ENCODE data around the gene SRBD1. TPM values are rescaled to one million over a fixed set of nuclear protein-coding genes. Genes with fewer than 3 reads are reported as not detected.

Gene SRBD1
- total and polyA plus RNA-seq, 12 donors, result 2.5 to 13.5 (median 10.0) TPM

DNA sequence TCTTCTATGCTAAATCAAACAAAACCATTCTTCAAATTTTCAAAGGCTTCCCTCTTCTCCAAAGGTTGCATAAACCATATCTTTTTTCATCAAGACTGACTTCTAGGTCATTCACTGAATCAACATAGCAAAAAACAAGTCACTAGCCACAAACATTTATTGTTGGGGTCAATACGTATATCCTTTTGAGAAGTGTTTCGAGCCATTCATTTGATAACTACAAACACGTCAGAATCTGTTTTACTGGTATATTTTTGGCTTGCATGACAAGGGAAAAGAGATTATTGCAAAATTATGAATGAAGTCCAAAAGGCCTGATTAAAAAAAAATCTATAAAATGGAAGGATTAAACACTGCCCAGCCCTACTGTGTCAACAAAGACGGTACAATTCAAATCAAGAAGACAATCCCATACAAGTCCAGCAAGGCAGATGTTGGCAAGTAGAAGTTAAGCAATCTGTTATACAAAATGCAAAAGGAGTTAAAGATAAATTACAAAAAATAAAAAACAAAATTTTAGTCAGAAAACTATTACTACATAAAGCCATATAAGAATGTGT is 222.4 kb downstream of the SRBD1 start:
- no peak for DNase-seq
- intact Hi-C loops (cut with DNase I), result no loop called here
- no peaks in the 10 kb centered on the region for H3K27me3 ChIP-seq
- H3K9me3 ChIP-seq, result no peaks in the 10 kb centered on the region
- no peak overlapping the region for H3K27ac ChIP-seq
- H3K4me1 ChIP-seq, result peaks cover 0 to 8% (median 0%) of the 10 kb centered on the region in 9 donors
- WGBS, 2 donors, result 95 to 96% methylated on average over 4 of the region's 4 CpGs
- H3K4me3 ChIP-seq, result no peak overlapping the region
- no peak for TF ChIP-seq CTCF (IDR thresholded peaks at IDR 0.05)
- peaks cover 0 to 53% (median 8%) of the 10 kb centered on the region in 9 donors for H3K36me3 ChIP-seq
- ATAC-seq, result no peak

DNA sequence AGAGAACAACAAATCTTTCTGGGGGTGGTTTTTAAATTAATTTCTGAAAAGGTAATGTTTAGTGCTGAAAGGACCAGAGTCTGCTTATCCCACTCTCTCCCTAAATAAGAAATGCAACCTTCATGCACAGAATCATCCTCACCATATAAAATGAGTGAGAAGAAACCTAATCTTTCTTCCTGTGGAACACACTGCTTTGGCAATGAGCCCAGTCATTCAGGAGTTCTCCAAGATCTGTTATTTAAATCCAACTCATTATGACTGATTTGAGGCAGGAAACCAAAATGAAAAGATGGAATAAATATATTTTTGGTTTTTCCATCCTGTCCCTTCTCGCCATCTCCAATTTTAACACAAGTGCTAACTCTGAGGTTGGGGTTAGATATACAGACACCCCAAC is 228.3 kb downstream of the SRBD1 start:
- Histone ChIP-seq H3K4me1 (peaks cover 0 to 7% (median 0%) of the 10 kb centered on the region in 9 donors), H3K4me3 (no peak overlapping the region), H3K27ac (no peak overlapping the region), H3K9me3 (peaks cover 0 to 1% (median 0%) of the 10 kb centered on the region in 11 donors), H3K27me3 (no peaks in the 10 kb centered on the region), H3K36me3 (peaks cover 0 to 9% (median 4%) of the 10 kb centered on the region in 9 donors)
- no peak for DNase-seq
- intact Hi-C loops (cut with DNase I), result no loop called here
- TF ChIP-seq CTCF (IDR thresholded peaks at IDR 0.05), result no peak
- ATAC-seq, result no peak
- 51 to 62% methylated on average over 1 of the region's 1 CpG for WGBS, 2 donors

DNA sequence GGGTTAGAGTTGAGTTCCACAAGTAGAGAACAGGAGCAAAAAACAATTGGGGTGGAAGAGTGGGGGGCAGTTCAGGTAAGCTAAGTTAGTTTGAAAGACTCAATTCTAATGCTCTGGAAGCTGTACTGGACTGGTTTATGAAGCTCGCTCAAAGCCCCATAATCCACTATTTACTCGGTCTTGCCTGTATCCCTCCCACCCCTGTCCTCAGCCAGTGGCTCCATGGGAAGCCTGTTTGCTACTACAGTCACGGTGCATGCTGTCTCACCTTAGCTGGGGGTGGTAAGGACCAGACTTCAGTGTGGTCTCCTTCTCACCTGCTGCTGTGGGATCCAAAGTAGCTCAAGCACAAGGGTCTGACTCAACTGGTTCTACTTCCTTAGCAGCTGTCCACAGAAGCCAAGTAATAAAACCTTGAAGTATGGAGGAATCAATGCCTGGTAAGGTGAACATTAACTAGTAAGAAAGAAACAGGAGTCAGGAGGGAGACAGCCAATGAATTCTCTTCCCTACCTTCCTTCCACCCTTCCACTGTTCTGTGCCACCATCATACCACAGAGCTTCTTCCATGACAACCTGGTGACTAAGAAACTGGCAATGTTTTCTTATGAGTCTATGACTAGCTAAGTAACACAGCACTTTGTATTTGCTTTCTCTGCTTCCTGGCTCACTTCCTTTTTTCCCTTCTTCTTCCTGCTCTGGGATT is 230.8 kb downstream of the SRBD1 start:
- no peak for TF ChIP-seq CTCF (IDR thresholded peaks at IDR 0.05)
- DNase-seq (no peak), ATAC-seq (no peak)
- Histone ChIP-seq H3K27me3 (no peaks in the 10 kb centered on the region), H3K4me3 (no peak overlapping the region), H3K9me3 (peaks cover 0 to 17% (median 0%) of the 10 kb centered on the region in 11 donors), H3K27ac (no peak overlapping the region), H3K36me3 (no peaks in the 10 kb centered on the region), H3K4me1 (peaks cover 0 to 7% (median 0%) of the 10 kb centered on the region in 9 donors)
- WGBS, 2 donors, result 96 to 99% methylated on average over 3 of the region's 3 CpGs
- intact Hi-C loops (cut with DNase I), result no loop called here

GRCh38 chr2:45379399-45380087 is 231.5 kb downstream of the SRBD1 start:
- Histone ChIP-seq H3K4me1 (peaks cover 0 to 7% (median 0%) of the 10 kb centered on the region in 9 donors), H3K9me3 (peaks cover 0 to 17% (median 0%) of the 10 kb centered on the region in 11 donors), H3K36me3 (no peaks in the 10 kb centered on the region), H3K4me3 (no peak overlapping the region), H3K27ac (no peak overlapping the region), H3K27me3 (no peaks in the 10 kb centered on the region)
- TF ChIP-seq CTCF (IDR thresholded peaks at IDR 0.05), result no peak
- peak in 3 of 8 donors; percentile 46 to 69 (median 47) for ATAC-seq
- intact Hi-C loops (cut with DNase I), result no loop called here
- peak in 1 of 2 donors; percentile 6 for DNase-seq
- 77 to 79% methylated on average over 3 of the region's 3 CpGs for WGBS, 2 donors

All from heart right ventricle (tissue), 16 donors.